Neural progenitor cell (in vitro differentiated cells): Measurements from ENCODE around the gene CFAP54. TPM values are rescaled to one million over a fixed set of nuclear protein-coding genes. Genes with fewer than 3 reads are reported as not detected.

ENCODE experiments used
- DNase-seq: peaks from one replicate; pipeline ENCODE4 v3.0.0-alpha.2; 2016; ENCODE audit warnings: low spot score
- H2AFZ ChIP-seq: fragments of 200-600 bp; sonication (generic); replicated peaks from 2 replicates; pipeline ENCODE4 v1.6.1; 2016; ENCODE audit warnings: antibody characterized with exemption
- H3F3A ChIP-seq: fragments of 200-600 bp; sonication (generic); 2 replicates; pipeline ENCODE4 v1.6.1; 2016; ENCODE audit warnings: antibody characterized with exemption, low read depth
- H3K27ac ChIP-seq: fragments of 200-600 bp; sonication (generic); 2 replicates; pipeline ENCODE4 v1.5.1; 2016; ENCODE audit warnings: mild to moderate bottlenecking
- H3K27me3 ChIP-seq: fragments of 200-600 bp; sonication (generic); 2 replicates; pipeline ENCODE4 v1.6.1; 2016; ENCODE audit warnings: mild to moderate bottlenecking, moderate library complexity
- H3K36me3 ChIP-seq: fragments of 200-600 bp; sonication (generic); 2 replicates; pipeline ENCODE4 v1.5.1; 2016
- H3K4me1 ChIP-seq: fragments of 200-600 bp; sonication (generic); 2 replicates; pipeline ENCODE4 v1.6.1; 2016; ENCODE audit warnings: mixed run types
- H3K4me2 ChIP-seq: fragments of 200-600 bp; sonication (generic); 2 replicates; pipeline ENCODE4 v1.6.1; 2016
- H3K4me3 ChIP-seq: fragments of 200-600 bp; sonication (generic); 2 replicates; pipeline ENCODE4 v1.5.1; 2016
- H3K79me2 ChIP-seq: fragments of 200-600 bp; sonication (generic); 2 replicates; pipeline ENCODE4 v1.6.1; 2016; ENCODE audit warnings: low read depth
- H3K9ac ChIP-seq: fragments of 200-600 bp; sonication (generic); 2 replicates; pipeline ENCODE4 v1.6.1; 2016
- H3K9me3 ChIP-seq: fragments of 200-600 bp; sonication (generic); 2 replicates; pipeline ENCODE4 v1.5.1; 2016; ENCODE audit warnings: low read depth
- H4K20me1 ChIP-seq: fragments of 200-600 bp; sonication (generic); 2 replicates; pipeline ENCODE4 v1.6.1; 2016; ENCODE audit warnings: low read depth
- H3K27ac Mint-ChIP-seq: 3 replicates; pipeline ENCODE4 v1.8.0; 2021; ENCODE audit warnings: mixed read lengths
- H3K27me3 Mint-ChIP-seq: 2 replicates; pipeline ENCODE4 v1.8.0; 2022; ENCODE audit warnings: low read depth, mild to moderate bottlenecking, inconsistent platforms, moderate library complexity, mixed read lengths; ENCODE audit not compliant: insufficient read depth
- H3K36me3 Mint-ChIP-seq: 3 replicates; pipeline ENCODE4 v1.8.0; 2021; ENCODE audit warnings: mixed read lengths
- H3K4me1 Mint-ChIP-seq: 3 replicates; pipeline ENCODE4 v1.8.0; 2021; ENCODE audit warnings: mixed read lengths
- H3K4me3 Mint-ChIP-seq: 3 replicates; pipeline ENCODE4 v1.8.0; 2021; ENCODE audit warnings: mild to moderate bottlenecking, moderate library complexity, mixed read lengths
- H3K9me3 Mint-ChIP-seq: 3 replicates; pipeline ENCODE4 v1.8.0; 2020; ENCODE audit warnings: mixed read lengths
- CTCF ChIP-seq: fragments of 200-600 bp; sonication (generic); IDR thresholded peaks from 2 replicates; pipeline ENCODE4 v1.5.1; 2017; ENCODE audit warnings: antibody characterized with exemption, mild to moderate bottlenecking
- EZH2 ChIP-seq: fragments of 200-600 bp; sonication (generic); IDR thresholded peaks from 2 replicates; pipeline ENCODE4 v1.6.1; 2017; ENCODE audit warnings: antibody characterized with exemption, mild to moderate bottlenecking, moderate library complexity
- EZH2phosphoT487 ChIP-seq: fragments of 200-600 bp; sonication (generic); IDR thresholded peaks from 2 replicates; pipeline ENCODE4 v1.6.1; 2017; ENCODE audit warnings: antibody characterized with exemption
- total RNA-seq: library from RNA; depleted of rRNA; stranded (reverse); fragments of >200 nt; gene quantifications from 2 replicates; pipeline ENCODE4 v1.2.3, GENCODE V29; 2015; ENCODE audit warnings: low replicate concordance

CFAP54 gene
- total RNA-seq, 1 donor from 2014 or later = 4.2 TPM

GRCh38 chr12:96862326-96862725 is 372.9 kb downstream of the CFAP54 start:
- Histone ChIP-seq H3K27ac (no peak overlapping the region), H3F3A (no peaks in the 10 kb centered on the region), H3K9me3 (no peaks in the 10 kb centered on the region), H3K4me1 (no peaks in the 10 kb centered on the region), H3K27me3 (no peaks in the 10 kb centered on the region), H3K79me2 (no peaks in the 10 kb centered on the region), H3K4me2 (no peak overlapping the region), H3K4me3 (no peak overlapping the region), H3K36me3 (no peaks in the 10 kb centered on the region), H4K20me1 (no peaks in the 10 kb centered on the region), H3K9ac (no peak overlapping the region), H2AFZ (no peak overlapping the region)
- no peak overlapping the region for H3K4me3 Mint-ChIP-seq
- peaks cover 6% of the 10 kb centered on the region for H3K9me3 Mint-ChIP-seq
- no peaks in the 10 kb centered on the region for H3K36me3 Mint-ChIP-seq
- TF ChIP-seq EZH2phosphoT487 = no peak
- TF ChIP-seq CTCF = no peak
- no peak for TF ChIP-seq EZH2
- peaks cover 15% of the 10 kb centered on the region for H3K4me1 Mint-ChIP-seq
- H3K27ac Mint-ChIP-seq = no peak overlapping the region
- DNase-seq = no peak
- no peaks in the 10 kb centered on the region for H3K27me3 Mint-ChIP-seq

DNA sequence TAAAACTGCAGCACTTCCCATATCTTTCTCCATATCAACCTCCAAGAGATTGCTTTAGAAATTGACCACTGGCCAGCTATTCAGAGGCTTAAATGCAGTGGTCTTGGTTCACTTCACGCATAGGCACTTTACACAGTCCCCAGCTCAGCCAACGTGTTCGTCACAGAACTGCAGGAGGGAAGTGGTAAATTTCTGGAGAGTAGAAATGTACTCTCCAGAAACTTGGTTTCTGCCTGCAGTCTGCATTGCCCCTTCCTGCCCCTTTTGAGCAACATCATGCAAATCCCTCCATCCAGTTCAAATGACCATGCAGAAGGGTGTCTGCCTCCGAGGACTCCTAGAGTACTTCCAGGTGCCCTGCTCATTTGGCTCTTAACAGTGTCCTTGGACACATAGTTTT is 375.0 kb downstream of the CFAP54 start:
- no peak overlapping the region for H3K4me3 ChIP-seq

DNA sequence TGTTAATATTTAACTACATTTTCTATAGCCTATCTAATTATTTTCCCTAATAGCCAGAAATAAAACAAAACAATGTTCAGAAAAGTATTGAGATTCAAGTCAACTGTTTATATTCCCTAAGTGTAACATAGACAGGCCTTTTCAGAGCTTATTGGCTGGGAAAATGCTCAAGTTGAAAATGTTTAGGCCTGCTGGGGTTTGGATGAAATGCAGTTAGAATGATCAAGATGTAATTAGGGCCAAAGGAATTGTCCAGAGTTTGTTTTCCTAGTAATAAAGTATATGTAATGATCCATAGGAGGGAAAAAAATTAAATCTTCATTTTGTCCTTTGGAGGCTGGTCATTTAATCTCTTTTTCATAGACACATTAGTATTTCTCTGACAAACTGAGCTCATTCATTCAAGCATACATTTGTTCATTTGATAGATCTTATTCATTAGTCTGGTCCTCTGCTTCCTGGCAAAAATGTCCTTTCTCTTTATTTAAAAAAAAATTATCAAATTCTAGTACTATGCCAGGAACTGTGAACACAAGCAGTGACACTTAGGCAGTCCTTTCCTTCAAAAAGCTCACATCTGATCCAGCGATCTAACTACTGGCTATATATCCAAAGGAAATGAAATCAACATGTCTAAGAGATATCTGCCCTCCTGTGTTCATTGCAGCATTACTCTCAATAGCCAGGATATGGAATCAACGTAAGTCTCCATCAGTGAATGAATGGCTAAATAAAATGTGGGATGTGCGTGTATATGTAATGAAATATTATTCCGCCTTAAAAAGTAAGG is 377.6 kb downstream of the CFAP54 start:
- Histone ChIP-seq H3K27ac (no peak overlapping the region), H3K4me3 (no peak overlapping the region), H3K36me3 (no peaks in the 10 kb centered on the region), H3K4me1 (no peaks in the 10 kb centered on the region), H3F3A (no peaks in the 10 kb centered on the region), H2AFZ (no peak overlapping the region), H3K9me3 (no peaks in the 10 kb centered on the region), H3K9ac (no peak overlapping the region), H3K79me2 (no peaks in the 10 kb centered on the region), H4K20me1 (no peaks in the 10 kb centered on the region), H3K4me2 (no peak overlapping the region), H3K27me3 (no peaks in the 10 kb centered on the region)
- peaks cover 10% of the 10 kb centered on the region for H3K9me3 Mint-ChIP-seq
- TF ChIP-seq EZH2phosphoT487 = no peak
- TF ChIP-seq CTCF = no peak
- TF ChIP-seq EZH2 = no peak
- no peaks in the 10 kb centered on the region for H3K27me3 Mint-ChIP-seq
- H3K4me3 Mint-ChIP-seq = no peak overlapping the region
- H3K27ac Mint-ChIP-seq = no peak overlapping the region
- peaks cover 3% of the 10 kb centered on the region for H3K36me3 Mint-ChIP-seq
- H3K4me1 Mint-ChIP-seq = peaks cover 15% of the 10 kb centered on the region
- DNase-seq = no peak

More for the DNA sequence above, 375.0 kb downstream of the CFAP54 start:
- H3K36me3 Mint-ChIP-seq = peaks cover 3% of the 10 kb centered on the region
- Histone ChIP-seq H3K9me3 (no peaks in the 10 kb centered on the region), H3K9ac (no peak overlapping the region), H3K79me2 (no peaks in the 10 kb centered on the region), H3K4me1 (no peaks in the 10 kb centered on the region), H3K4me2 (no peak overlapping the region), H2AFZ (peak overlapping the region; percentile 36), H4K20me1 (no peaks in the 10 kb centered on the region), H3K27me3 (no peaks in the 10 kb centered on the region), H3F3A (no peaks in the 10 kb centered on the region), H3K36me3 (no peaks in the 10 kb centered on the region), H3K27ac (no peak overlapping the region)
- H3K27ac Mint-ChIP-seq = peak overlapping the region; percentile 76
- H3K9me3 Mint-ChIP-seq = peaks cover 2% of the 10 kb centered on the region
- H3K4me1 Mint-ChIP-seq = peaks cover 15% of the 10 kb centered on the region
- no peak overlapping the region for H3K4me3 Mint-ChIP-seq
- TF ChIP-seq CTCF (no peak), EZH2 (no peak), EZH2phosphoT487 (no peak)
- no peaks in the 10 kb centered on the region for H3K27me3 Mint-ChIP-seq
- no peak for DNase-seq
